GM12878 (cell line): ENCODE results near the gene DUS1L. TPM values are rescaled to one million over a fixed set of nuclear protein-coding genes. Genes with fewer than 3 reads are reported as not detected.

Source experiments
- CHD2 ChIP-seq: IDR thresholded peaks from 2 replicates; pipeline ENCODE4 v1.6.1; 2011; ENCODE audit warnings: low read depth, low read length, improper control_type of control experiment, borderline replicate concordance
- CREB1 ChIP-seq: IDR thresholded peaks from 2 replicates; pipeline ENCODE4 v1.6.1; 2012; ENCODE audit warnings: low read depth, mild to moderate bottlenecking, inconsistent platforms
- CREM ChIP-seq: IDR thresholded peaks from 2 replicates; pipeline ENCODE4 v1.6.1; 2014; ENCODE audit warnings: antibody characterized with exemption, low read depth
- HDGF ChIP-seq: fragments of 450-650 bp; IDR thresholded peaks from 2 replicates; pipeline ENCODE4 v1.6.1; 2016; ENCODE audit warnings: antibody characterized with exemption
- KDM1A ChIP-seq: fragments of 200-600 bp; sonication (generic); IDR thresholded peaks from 2 replicates; pipeline ENCODE4 v1.6.1; 2016; ENCODE audit warnings: borderline replicate concordance
- NFIC ChIP-seq: IDR thresholded peaks from 2 replicates; pipeline ENCODE4 v1.6.1; 2012; ENCODE audit warnings: low read depth, mild to moderate bottlenecking, inconsistent platforms, low read length, moderate library complexity
- POLR2A ChIP-seq: IDR thresholded peaks from 2 replicates; pipeline ENCODE4 v1.6.1; 2011; ENCODE audit warnings: low read depth, mild to moderate bottlenecking, low read length
- RB1 ChIP-seq: fragments of 450-650 bp; formaldehyde crosslinking; IDR thresholded peaks from 2 replicates; pipeline ENCODE4 v1.6.1; 2017; ENCODE audit warnings: mild to moderate bottlenecking, borderline replicate concordance
- RFX5 ChIP-seq: IDR thresholded peaks from 2 replicates; pipeline ENCODE4 v1.6.1; 2011; ENCODE audit warnings: low read depth, low read length, improper control_type of control experiment
- RUNX3 ChIP-seq: IDR thresholded peaks from 2 replicates; pipeline ENCODE4 v1.6.1; 2012; ENCODE audit warnings: low read length, inconsistent platforms
- SIX5 ChIP-seq: IDR thresholded peaks from 2 replicates; pipeline ENCODE4 v1.6.1; 2011; ENCODE audit warnings: mild to moderate bottlenecking, low read depth, low read length, moderate library complexity; ENCODE audit not compliant: severe bottlenecking
- SMC3 ChIP-seq: IDR thresholded peaks from 2 replicates; pipeline ENCODE4 v1.6.1; 2011; ENCODE audit warnings: low read length, improper control_type of control experiment, borderline replicate concordance
- SUPT20H ChIP-seq: IDR thresholded peaks from 2 replicates; pipeline ENCODE4 v1.6.1; 2011; ENCODE audit warnings: low read depth, mild to moderate bottlenecking, low read length, moderate library complexity, borderline replicate concordance; ENCODE audit not compliant: control insufficient read depth
- polyA plus RNA-seq, 11 experiments: library from polyadenylated mRNA; depleted of rRNA in 4 of 11; unstranded in 6 of 11; stranded (reverse) in 5 of 11; fragments of >200 nt; fragmentation: Nextera tagmentation in 4 of 11; fragmentation: Illumina TruSeq in 1 of 11; extraction: Ambion mirVana in 4 of 11; extraction: Trizol in 1 of 11; gene quantifications; 1 replicate in 1 of 11; 2 replicates in 10 of 11; pipeline versions ENCODE4 v1.2.1 to v1.2.3, GENCODE V29; 2011 to 2016; ENCODE audit warnings: inconsistent platforms in 2 of 11, missing spikeins in 2 of 11, low read depth in 1 of 11
- total RNA-seq, 4 experiments: library from RNA; depleted of rRNA in 3 of 4; stranded (reverse); fragments of >200 nt in 3 of 4; fragmentation: Illumina TruSeq in 1 of 4; extraction: Trizol in 1 of 4; gene quantifications; 2 replicates each; pipeline versions ENCODE4 v1.2.1 to v1.2.3, GENCODE V29; 2013 to 2021
- TF ChIP-seq, protein P1 (sequence below), 3 experiments: IDR thresholded peaks in 2 of 3; conservative IDR thresholded peaks in 1 of 3; 2 replicates each; pipeline ENCODE4 v1.5.1; 2011; ENCODE audit warnings: low read depth in 3 of 3, low read length in 3 of 3, mild to moderate bottlenecking in 3 of 3, control low read depth in 2 of 3, moderate library complexity in 2 of 3, inconsistent platforms in 1 of 3, mixed read lengths in 1 of 3; ENCODE audit not compliant: control insufficient read depth in 2 of 3, insufficient read depth in 1 of 3; ENCODE audit errors: extremely low read depth in 1 of 3
- TF ChIP-seq, protein P2 (sequence below): fragments of 450-650 bp; formaldehyde crosslinking; IDR thresholded peaks from 2 replicates; pipeline ENCODE4 v1.4.0; 2020; ENCODE audit warnings: mild to moderate bottlenecking, moderate library complexity
- TF ChIP-seq, protein P3 (sequence below): fragments of 450-650 bp; IDR thresholded peaks from 2 replicates; pipeline ENCODE4 v1.6.1; 2017; ENCODE audit warnings: antibody characterized with exemption, mild to moderate bottlenecking, moderate library complexity
- TF ChIP-seq, protein P4 (sequence below): fragments of 150-350 bp; IDR thresholded peaks from 2 replicates; pipeline ENCODE4 v1.6.1; 2014; ENCODE audit warnings: mild to moderate bottlenecking, low read depth, low read length
- TF ChIP-seq, protein P5 (sequence below): fragments of 450-650 bp; formaldehyde crosslinking; IDR thresholded peaks from 2 replicates; pipeline ENCODE4 v1.4.0; 2022; ENCODE audit warnings: mild to moderate bottlenecking, moderate library complexity

DUS1L gene
- total and polyA plus RNA-seq, 10 of the 15 experiments (the other 5 are each of a cell fraction or from before 2014, with no cell fraction given), result 6.1 to 157 (median 44.5) TPM

GRCh38 chr17:82022981-82023446 lies 42.6 kb downstream of the DUS1L start, which contains the start of gene LRRC45 (continued):
- TF ChIP-seq, protein P1, sequence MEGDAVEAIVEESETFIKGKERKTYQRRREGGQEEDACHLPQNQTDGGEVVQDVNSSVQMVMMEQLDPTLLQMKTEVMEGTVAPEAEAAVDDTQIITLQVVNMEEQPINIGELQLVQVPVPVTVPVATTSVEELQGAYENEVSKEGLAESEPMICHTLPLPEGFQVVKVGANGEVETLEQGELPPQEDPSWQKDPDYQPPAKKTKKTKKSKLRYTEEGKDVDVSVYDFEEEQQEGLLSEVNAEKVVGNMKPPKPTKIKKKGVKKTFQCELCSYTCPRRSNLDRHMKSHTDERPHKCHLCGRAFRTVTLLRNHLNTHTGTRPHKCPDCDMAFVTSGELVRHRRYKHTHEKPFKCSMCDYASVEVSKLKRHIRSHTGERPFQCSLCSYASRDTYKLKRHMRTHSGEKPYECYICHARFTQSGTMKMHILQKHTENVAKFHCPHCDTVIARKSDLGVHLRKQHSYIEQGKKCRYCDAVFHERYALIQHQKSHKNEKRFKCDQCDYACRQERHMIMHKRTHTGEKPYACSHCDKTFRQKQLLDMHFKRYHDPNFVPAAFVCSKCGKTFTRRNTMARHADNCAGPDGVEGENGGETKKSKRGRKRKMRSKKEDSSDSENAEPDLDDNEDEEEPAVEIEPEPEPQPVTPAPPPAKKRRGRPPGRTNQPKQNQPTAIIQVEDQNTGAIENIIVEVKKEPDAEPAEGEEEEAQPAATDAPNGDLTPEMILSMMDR (IDR thresholded peaks at IDR 0.05 in 2 of 3, conservative IDR thresholded peaks at IDR 0.05 in 1 of 3; ENCODE audit: control insufficient read depth in 2 of 3, extremely low read depth in 1 of 3, insufficient read depth in 1 of 3, low read depth in 3 of 3, low read length in 3 of 3), result no peak
- TF ChIP-seq, protein P2, sequence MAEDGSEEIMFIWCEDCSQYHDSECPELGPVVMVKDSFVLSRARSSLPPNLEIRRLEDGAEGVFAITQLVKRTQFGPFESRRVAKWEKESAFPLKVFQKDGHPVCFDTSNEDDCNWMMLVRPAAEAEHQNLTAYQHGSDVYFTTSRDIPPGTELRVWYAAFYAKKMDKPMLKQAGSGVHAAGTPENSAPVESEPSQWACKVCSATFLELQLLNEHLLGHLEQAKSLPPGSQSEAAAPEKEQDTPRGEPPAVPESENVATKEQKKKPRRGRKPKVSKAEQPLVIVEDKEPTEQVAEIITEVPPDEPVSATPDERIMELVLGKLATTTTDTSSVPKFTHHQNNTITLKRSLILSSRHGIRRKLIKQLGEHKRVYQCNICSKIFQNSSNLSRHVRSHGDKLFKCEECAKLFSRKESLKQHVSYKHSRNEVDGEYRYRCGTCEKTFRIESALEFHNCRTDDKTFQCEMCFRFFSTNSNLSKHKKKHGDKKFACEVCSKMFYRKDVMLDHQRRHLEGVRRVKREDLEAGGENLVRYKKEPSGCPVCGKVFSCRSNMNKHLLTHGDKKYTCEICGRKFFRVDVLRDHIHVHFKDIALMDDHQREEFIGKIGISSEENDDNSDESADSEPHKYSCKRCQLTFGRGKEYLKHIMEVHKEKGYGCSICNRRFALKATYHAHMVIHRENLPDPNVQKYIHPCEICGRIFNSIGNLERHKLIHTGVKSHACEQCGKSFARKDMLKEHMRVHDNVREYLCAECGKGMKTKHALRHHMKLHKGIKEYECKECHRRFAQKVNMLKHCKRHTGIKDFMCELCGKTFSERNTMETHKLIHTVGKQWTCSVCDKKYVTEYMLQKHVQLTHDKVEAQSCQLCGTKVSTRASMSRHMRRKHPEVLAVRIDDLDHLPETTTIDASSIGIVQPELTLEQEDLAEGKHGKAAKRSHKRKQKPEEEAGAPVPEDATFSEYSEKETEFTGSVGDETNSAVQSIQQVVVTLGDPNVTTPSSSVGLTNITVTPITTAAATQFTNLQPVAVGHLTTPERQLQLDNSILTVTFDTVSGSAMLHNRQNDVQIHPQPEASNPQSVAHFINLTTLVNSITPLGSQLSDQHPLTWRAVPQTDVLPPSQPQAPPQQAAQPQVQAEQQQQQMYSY (CRISPR knock-in tag), result no peak
- no peak for TF ChIP-seq KDM1A
- TF ChIP-seq RFX5, result 0 out of 2 replicates have a peak, but pooled peaks have one; percentile 57
- no peak for TF ChIP-seq SMC3
- no peak for TF ChIP-seq POLR2A
- TF ChIP-seq, protein P3, sequence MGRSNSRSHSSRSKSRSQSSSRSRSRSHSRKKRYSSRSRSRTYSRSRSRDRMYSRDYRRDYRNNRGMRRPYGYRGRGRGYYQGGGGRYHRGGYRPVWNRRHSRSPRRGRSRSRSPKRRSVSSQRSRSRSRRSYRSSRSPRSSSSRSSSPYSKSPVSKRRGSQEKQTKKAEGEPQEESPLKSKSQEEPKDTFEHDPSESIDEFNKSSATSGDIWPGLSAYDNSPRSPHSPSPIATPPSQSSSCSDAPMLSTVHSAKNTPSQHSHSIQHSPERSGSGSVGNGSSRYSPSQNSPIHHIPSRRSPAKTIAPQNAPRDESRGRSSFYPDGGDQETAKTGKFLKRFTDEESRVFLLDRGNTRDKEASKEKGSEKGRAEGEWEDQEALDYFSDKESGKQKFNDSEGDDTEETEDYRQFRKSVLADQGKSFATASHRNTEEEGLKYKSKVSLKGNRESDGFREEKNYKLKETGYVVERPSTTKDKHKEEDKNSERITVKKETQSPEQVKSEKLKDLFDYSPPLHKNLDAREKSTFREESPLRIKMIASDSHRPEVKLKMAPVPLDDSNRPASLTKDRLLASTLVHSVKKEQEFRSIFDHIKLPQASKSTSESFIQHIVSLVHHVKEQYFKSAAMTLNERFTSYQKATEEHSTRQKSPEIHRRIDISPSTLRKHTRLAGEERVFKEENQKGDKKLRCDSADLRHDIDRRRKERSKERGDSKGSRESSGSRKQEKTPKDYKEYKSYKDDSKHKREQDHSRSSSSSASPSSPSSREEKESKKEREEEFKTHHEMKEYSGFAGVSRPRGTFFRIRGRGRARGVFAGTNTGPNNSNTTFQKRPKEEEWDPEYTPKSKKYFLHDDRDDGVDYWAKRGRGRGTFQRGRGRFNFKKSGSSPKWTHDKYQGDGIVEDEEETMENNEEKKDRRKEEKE, result no peak
- peak; percentile 72 for TF ChIP-seq RB1
- TF ChIP-seq HDGF, result peak; percentile 89
- TF ChIP-seq, protein P4, sequence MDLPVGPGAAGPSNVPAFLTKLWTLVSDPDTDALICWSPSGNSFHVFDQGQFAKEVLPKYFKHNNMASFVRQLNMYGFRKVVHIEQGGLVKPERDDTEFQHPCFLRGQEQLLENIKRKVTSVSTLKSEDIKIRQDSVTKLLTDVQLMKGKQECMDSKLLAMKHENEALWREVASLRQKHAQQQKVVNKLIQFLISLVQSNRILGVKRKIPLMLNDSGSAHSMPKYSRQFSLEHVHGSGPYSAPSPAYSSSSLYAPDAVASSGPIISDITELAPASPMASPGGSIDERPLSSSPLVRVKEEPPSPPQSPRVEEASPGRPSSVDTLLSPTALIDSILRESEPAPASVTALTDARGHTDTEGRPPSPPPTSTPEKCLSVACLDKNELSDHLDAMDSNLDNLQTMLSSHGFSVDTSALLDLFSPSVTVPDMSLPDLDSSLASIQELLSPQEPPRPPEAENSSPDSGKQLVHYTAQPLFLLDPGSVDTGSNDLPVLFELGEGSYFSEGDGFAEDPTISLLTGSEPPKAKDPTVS, result no peak
- TF ChIP-seq CHD2, result peak; percentile 83
- TF ChIP-seq CREB1, result peak; percentile 84
- TF ChIP-seq, protein P5, sequence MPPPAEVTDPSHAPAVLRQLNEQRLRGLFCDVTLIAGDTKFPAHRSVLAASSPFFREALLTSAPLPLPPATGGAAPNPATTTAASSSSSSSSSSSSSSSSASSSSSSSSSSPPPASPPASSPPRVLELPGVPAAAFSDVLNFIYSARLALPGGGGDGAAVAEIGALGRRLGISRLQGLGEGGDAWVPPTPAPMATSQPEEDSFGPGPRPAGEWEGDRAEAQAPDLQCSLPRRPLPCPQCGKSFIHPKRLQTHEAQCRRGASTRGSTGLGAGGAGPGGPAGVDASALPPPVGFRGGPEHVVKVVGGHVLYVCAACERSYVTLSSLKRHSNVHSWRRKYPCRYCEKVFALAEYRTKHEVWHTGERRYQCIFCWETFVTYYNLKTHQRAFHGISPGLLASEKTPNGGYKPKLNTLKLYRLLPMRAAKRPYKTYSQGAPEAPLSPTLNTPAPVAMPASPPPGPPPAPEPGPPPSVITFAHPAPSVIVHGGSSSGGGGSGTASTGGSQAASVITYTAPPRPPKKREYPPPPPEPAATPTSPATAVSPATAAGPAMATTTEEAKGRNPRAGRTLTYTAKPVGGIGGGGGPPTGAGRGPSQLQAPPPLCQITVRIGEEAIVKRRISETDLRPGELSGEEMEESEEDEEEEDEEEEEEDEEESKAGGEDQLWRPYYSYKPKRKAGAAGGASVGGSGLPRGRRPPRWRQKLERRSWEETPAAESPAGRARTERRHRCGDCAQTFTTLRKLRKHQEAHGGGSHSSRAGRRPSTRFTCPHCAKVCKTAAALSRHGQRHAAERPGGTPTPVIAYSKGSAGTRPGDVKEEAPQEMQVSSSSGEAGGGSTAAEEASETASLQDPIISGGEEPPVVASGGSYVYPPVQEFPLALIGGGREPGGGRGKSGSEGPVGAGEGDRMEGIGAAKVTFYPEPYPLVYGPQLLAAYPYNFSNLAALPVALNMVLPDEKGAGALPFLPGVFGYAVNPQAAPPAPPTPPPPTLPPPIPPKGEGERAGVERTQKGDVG, result no peak
- peak; percentile 63; the same call in 1 of the 2 replicates for TF ChIP-seq CREM
- peak; percentile 84 for TF ChIP-seq SIX5
- TF ChIP-seq RUNX3, result no peak
- TF ChIP-seq SUPT20H, result no peak
- TF ChIP-seq NFIC, result no peak
